ENCODE measurements around the gene LRRC2. TPM values are rescaled to one million over a fixed set of nuclear protein-coding genes. Genes with fewer than 3 reads are reported as not detected.

Gene LRRC2
- total RNA-seq, 1 donor from 2014 or later, result 0.31 TPM

DNA sequence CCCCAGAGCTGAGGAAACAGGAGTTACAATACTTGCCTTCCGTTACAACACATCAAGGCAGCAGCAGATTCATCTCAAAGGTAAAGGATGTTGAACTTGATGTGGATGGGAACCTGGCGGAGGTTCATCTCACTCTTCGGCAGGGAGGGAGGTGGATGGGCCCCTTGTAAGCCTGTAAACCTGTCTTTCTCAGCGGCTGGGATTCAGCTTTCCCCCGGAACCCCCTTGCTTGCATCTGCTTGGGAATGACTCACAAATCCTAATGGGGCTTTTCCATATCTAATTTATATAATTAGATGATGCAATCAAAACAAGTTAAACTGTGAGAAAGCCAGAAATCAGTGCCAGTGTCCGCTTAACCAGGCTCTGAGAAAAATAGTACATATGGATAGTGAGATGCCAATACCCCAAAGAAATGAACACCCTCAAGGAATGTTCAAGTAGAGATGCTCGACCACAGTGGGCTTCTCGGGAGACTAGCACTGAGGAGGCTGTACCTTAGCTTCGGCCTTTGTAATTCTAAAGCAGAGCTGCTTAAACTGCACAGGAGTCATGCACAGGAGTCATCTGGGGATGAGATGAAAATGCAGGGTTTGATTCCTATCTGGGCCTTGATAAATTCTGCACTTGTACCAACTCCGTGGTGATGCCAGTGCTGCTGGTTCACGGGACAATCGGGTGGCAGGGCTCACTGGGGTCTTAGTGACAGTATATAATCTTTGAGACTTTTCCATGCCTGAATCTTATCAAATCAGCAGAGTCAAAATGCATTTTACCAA, 44.0 kb upstream of the LRRC2 start:
- H3K4me3 Mint-ChIP-seq, result no peak overlapping the region
- H3K36me3 Mint-ChIP-seq, result no peaks in the 10 kb centered on the region
- no peak for DNase-seq (ENCODE audit: extremely low spot score, unreplicated experiment)
- H3K27me3 Mint-ChIP-seq, result peaks cover 2% of the 10 kb centered on the region
- H3K4me1 Mint-ChIP-seq (ENCODE audit: unreplicated experiment), result peaks cover 9% of the 10 kb centered on the region
- H3K27ac Mint-ChIP-seq, result no peak overlapping the region
- no peaks in the 10 kb centered on the region for H3K9me3 Mint-ChIP-seq
- TF ChIP-seq CTCF (conservative IDR thresholded peaks at IDR 0.05), result no peak

DNA sequence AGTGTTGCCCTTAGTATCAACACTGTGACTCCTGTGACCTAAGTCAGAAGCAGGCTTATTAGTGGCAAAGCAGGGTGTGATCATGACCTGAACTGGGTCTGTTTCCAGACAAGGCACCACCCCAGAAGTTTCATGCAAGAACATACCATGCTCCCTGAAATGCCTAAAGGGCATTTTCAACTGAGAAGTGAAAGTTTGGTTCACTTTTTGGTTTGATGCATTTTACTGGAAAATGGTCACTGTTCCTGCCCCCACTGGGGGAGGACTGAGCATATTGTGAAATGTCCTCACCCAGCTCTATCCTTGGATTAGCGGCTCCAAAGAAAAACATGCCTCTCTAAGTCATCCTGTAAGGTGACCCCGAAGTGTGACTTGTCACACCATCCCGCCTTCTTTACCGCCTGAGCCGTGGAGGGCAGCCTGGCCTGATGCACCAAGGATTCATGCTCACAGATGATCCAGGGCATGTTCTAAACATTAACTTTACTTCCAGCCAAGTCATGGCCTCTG, 43.2 kb upstream of the LRRC2 start:
- H3K9me3 Mint-ChIP-seq, result no peaks in the 10 kb centered on the region
- no peak overlapping the region for H3K27ac Mint-ChIP-seq
- DNase-seq (ENCODE audit: extremely low spot score, unreplicated experiment), result no peak
- H3K4me1 Mint-ChIP-seq (ENCODE audit: unreplicated experiment), result peaks cover 14% of the 10 kb centered on the region
- H3K4me3 Mint-ChIP-seq, result no peak overlapping the region
- H3K36me3 Mint-ChIP-seq, result no peaks in the 10 kb centered on the region
- no peak for TF ChIP-seq CTCF (conservative IDR thresholded peaks at IDR 0.05)
- H3K27me3 Mint-ChIP-seq, result peaks cover 2% of the 10 kb centered on the region

DNA sequence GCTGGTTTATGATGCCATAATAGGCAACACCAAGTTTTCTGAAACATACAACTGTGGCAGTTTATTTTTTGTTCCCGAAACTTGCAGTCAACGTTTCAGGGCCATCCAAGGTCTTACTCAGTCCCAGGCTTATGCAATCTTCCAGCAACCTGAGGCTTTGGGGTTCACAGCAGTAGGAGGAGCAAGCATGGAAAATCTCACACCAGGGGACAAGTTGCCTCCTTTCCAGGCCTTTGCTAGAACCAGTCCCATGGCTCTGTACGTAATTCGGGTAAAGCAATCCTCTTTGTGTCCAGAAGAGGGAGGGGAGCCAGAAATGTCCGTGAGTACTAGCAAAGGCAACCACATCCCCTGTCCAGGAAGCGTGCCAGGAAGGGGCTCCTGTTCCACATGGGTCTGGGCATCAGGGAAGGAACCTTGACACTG, 41.5 kb upstream of the LRRC2 start:
- no peaks in the 10 kb centered on the region for H3K9me3 Mint-ChIP-seq
- peak; percentile 49 for TF ChIP-seq CTCF (conservative IDR thresholded peaks at IDR 0.05)
- H3K36me3 Mint-ChIP-seq, result no peaks in the 10 kb centered on the region
- peaks cover 2% of the 10 kb centered on the region for H3K27me3 Mint-ChIP-seq
- no peak for DNase-seq (ENCODE audit: extremely low spot score, unreplicated experiment)
- H3K27ac Mint-ChIP-seq, result no peak overlapping the region
- peaks cover 19% of the 10 kb centered on the region for H3K4me1 Mint-ChIP-seq (ENCODE audit: unreplicated experiment)
- no peak overlapping the region for H3K4me3 Mint-ChIP-seq

DNA sequence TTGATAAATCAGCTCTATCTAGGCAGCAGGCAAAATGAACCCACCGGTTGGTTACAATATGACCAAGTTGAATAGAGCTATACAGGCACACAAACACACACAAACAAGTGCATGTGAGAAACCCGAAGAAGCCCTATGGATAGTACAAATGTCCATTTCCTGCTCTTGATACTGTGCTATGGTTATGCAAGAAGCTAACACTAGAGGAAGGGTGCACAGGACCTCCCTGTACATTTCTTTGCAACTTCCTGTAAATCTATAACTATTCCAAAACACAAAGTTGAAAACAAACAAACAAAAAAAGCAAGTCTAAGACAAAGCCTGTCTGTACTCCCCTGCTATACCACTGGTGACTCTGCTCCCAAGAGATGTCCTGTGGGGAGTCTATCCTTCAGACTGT, 38.0 kb upstream of the LRRC2 start:
- peaks cover 13% of the 10 kb centered on the region for H3K4me1 Mint-ChIP-seq (ENCODE audit: unreplicated experiment)
- no peak overlapping the region for H3K4me3 Mint-ChIP-seq
- no peak for DNase-seq (ENCODE audit: extremely low spot score, unreplicated experiment)
- H3K27ac Mint-ChIP-seq, result no peak overlapping the region
- no peaks in the 10 kb centered on the region for H3K9me3 Mint-ChIP-seq
- no peaks in the 10 kb centered on the region for H3K27me3 Mint-ChIP-seq
- H3K36me3 Mint-ChIP-seq, result no peaks in the 10 kb centered on the region
- no peak for TF ChIP-seq CTCF (conservative IDR thresholded peaks at IDR 0.05)

GRCh38 chr3:46603446-46604046, 37.4 kb upstream of the LRRC2 start:
- Mint-ChIP-seq H3K27me3 (no peaks in the 10 kb centered on the region), H3K4me3 (no peak overlapping the region), H3K36me3 (no peaks in the 10 kb centered on the region), H3K9me3 (no peaks in the 10 kb centered on the region), H3K27ac (no peak overlapping the region), H3K4me1 (ENCODE audit: unreplicated experiment) (peaks cover 13% of the 10 kb centered on the region)
- no peak for DNase-seq (ENCODE audit: extremely low spot score, unreplicated experiment)
- no peak for TF ChIP-seq CTCF (conservative IDR thresholded peaks at IDR 0.05)
